ENCODE measurements around the gene CORIN.

Gene CORIN

GRCh38 chr4:47577779-47578553 is 259.9 kb downstream of the CORIN start:
- in situ Hi-C loops (cut with HindIII; ENCODE audit: low sequenced_read_pairs), result no loop called here
- H3K4me3 ChIP-seq (ENCODE audit: low read depth, low read length), result no peak overlapping the region

DNA sequence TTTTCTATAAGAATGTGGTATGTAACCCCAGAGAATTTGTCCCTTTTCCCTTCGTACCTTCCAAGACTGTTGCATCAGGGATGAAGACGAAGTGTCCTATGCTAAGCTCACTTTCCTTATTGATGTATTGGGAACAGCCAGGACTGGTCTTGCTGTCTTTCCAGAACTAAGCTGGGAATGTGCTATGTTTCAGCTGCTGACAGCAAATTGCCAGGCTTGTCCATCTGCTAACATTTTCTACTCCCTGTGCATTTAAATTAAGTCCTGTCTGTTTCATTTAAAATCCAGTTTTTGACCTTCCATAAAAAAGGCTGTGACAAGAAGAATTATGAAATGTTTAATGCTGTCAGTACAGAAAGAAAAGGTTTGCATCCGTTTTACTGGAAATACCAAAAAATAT is 264.9 kb downstream of the CORIN start:
- in situ Hi-C loops (cut with HindIII; ENCODE audit: low sequenced_read_pairs), result no loop called here
- TF ChIP-seq CTCF (IDR thresholded peaks at IDR 0.05; ENCODE audit: low read depth, low read length, missing control alignments), result no peak
- no peak overlapping the region for H3K4me3 ChIP-seq (ENCODE audit: low read depth, low read length)
- no peak for DNase-seq (ENCODE audit: low read depth)

More at GRCh38 chr4:47577779-47578553, 259.9 kb downstream of the CORIN start:
- DNase-seq (ENCODE audit: low read depth), result peak; percentile 3
- no peak for TF ChIP-seq CTCF (IDR thresholded peaks at IDR 0.05; ENCODE audit: low read depth, low read length, missing control alignments)

DNA sequence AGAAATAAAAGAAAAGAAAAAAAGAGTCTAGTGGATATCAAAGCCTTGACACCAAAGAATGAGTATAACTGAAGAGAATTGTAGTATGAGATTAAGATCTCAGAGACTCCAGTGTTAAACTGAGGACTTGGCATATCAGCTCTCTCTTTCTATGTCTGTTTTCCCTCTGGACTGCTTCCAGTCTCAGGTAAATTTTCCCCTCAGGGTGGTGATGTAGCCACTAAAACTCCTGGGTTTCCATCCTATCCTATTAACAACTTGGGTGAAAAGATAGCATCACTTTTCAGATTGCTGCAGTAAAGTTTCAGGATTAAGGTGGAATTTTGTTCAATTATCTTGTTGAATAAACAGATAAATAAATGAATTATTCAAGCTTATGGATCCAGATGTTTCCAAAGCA is 267.1 kb downstream of the CORIN start:
- H3K4me3 ChIP-seq (ENCODE audit: low read depth, low read length), result no peak overlapping the region
- in situ Hi-C loops (cut with HindIII; ENCODE audit: low sequenced_read_pairs), result no loop called here
- no peak for DNase-seq (ENCODE audit: low read depth)
- TF ChIP-seq CTCF (IDR thresholded peaks at IDR 0.05; ENCODE audit: low read depth, low read length, missing control alignments), result no peak

GRCh38 chr4:47567511-47567910 is 270.4 kb downstream of the CORIN start:
- in situ Hi-C loops (cut with HindIII; ENCODE audit: low sequenced_read_pairs), result loop anchor here (5.0 kb wide), 1 partner anchor 90 kb away; no protein-coding TSS in a partner anchor
- TF ChIP-seq CTCF (IDR thresholded peaks at IDR 0.05; ENCODE audit: low read depth, low read length, missing control alignments), result no peak
- no peak overlapping the region for H3K4me3 ChIP-seq (ENCODE audit: low read depth, low read length)
- no peak for DNase-seq (ENCODE audit: low read depth)

GRCh38 chr4:47566969-47567368 is 270.9 kb downstream of the CORIN start:
- H3K4me3 ChIP-seq (ENCODE audit: low read depth, low read length), result no peak overlapping the region
- no peak for DNase-seq (ENCODE audit: low read depth)
- TF ChIP-seq CTCF (IDR thresholded peaks at IDR 0.05; ENCODE audit: low read depth, low read length, missing control alignments), result no peak
- in situ Hi-C loops (cut with HindIII; ENCODE audit: low sequenced_read_pairs), result loop anchor here (5.0 kb wide), 1 partner anchor 90 kb away; no protein-coding TSS in a partner anchor

DNA sequence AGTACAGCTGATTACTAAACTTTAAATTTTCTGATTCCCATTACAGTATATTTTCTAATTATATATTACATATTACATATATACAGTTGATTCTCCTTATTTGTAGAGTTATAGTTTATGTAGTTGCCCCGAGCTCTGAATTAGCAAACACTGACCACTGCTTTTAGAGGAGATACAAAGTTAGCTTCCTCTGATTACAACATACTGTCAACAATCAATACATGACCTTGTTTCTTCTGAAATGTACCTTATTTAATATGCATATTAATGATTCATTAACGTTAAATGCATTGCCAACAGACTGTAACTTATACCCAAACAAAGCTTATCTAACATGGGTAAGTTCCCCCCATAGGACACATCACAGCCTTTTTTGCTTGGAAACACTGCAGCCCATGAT is 271.3 kb downstream of the CORIN start:
- no peak for DNase-seq (ENCODE audit: low read depth)
- in situ Hi-C loops (cut with HindIII; ENCODE audit: low sequenced_read_pairs), result loop anchor here (5.0 kb wide), 1 partner anchor 89 kb away; no protein-coding TSS in a partner anchor
- no peak overlapping the region for H3K4me3 ChIP-seq (ENCODE audit: low read depth, low read length)
- TF ChIP-seq CTCF (IDR thresholded peaks at IDR 0.05; ENCODE audit: low read depth, low read length, missing control alignments), result no peak

Data from astrocyte of the cerebellum (primary cell).